ENCODE measurements around the gene CRELD1.

DNA sequence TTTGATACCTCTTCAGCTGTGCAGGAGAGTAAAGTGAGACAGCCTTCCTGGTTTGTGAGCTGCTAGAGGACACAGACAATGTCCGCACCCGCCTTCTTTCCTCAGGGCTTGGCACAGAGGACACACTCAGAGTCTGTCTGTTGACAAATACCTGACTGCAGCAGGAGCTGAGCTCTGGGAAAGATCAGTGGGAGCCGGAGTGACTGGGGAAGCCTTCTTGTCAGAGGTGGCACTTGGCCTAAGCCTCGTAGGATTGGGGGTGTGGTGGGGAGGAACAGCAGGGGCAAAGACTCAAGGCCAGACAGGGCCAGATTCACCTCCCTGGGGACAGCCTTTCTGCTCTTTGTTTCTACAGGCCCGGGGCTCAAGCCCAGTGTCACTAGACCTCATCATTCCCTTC lies 20.0 kb upstream of the CRELD1 start:
- TF ChIP-seq, protein P1, sequence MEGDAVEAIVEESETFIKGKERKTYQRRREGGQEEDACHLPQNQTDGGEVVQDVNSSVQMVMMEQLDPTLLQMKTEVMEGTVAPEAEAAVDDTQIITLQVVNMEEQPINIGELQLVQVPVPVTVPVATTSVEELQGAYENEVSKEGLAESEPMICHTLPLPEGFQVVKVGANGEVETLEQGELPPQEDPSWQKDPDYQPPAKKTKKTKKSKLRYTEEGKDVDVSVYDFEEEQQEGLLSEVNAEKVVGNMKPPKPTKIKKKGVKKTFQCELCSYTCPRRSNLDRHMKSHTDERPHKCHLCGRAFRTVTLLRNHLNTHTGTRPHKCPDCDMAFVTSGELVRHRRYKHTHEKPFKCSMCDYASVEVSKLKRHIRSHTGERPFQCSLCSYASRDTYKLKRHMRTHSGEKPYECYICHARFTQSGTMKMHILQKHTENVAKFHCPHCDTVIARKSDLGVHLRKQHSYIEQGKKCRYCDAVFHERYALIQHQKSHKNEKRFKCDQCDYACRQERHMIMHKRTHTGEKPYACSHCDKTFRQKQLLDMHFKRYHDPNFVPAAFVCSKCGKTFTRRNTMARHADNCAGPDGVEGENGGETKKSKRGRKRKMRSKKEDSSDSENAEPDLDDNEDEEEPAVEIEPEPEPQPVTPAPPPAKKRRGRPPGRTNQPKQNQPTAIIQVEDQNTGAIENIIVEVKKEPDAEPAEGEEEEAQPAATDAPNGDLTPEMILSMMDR (IDR thresholded peaks at IDR 0.05 in 8 of 11, conservative IDR thresholded peaks at IDR 0.05 in 3 of 11) = no peak
- TF ChIP-seq POLR2AphosphoS5 (IDR thresholded peaks at IDR 0.05) = no peak
- TF ChIP-seq POLR2A (IDR thresholded peaks at IDR 0.05) = no peak
